GM13977 (cell line): ENCODE data around the gene C1RL.

Experiments
- DNase-seq: peaks from one replicate; pipeline ENCODE4 v3.0.0; 2012; ENCODE audit warnings: low spot score
- CTCF ChIP-seq: IDR thresholded peaks from 2 replicates; pipeline ENCODE4 v1.5.1; 2012; ENCODE audit warnings: mild to moderate bottlenecking, control low read depth; ENCODE audit not compliant: insufficient read depth; ENCODE audit errors: extremely low read depth, missing control alignments
- in situ Hi-C: fragments of 300-500 bp; cut with MboI; formaldehyde crosslinking; loops from one replicate; pipeline ENCODE4 v1.12.0; 2022; ENCODE audit warnings: low sequenced_read_pairs, low pct_unique_long_range_greater_than_20kb, mixed read lengths, inconsistent platforms; ENCODE audit not compliant: unreplicated experiment

Gene C1RL

GRCh38 chr12:7065073-7065623 is 43.9 kb downstream of the C1RL start:
- no peak for TF ChIP-seq CTCF
- in situ Hi-C loops, result no loop called here
- no peak for DNase-seq

- in situ Hi-C loops, result no loop called here
- no peak for TF ChIP-seq CTCF
- DNase-seq, result no peak
Observed at GRCh38 chr12:7064516-7064915, 44.5 kb downstream of the C1RL start.

GRCh38 chr12:7061596-7061995 is 47.4 kb downstream of the C1RL start:
- TF ChIP-seq CTCF, result no peak
- DNase-seq, result no peak
- in situ Hi-C loops, result no loop called here

GRCh38 chr12:7061138-7061537 is 47.9 kb downstream of the C1RL start:
- no peak for DNase-seq
- TF ChIP-seq CTCF, result no peak
- in situ Hi-C loops, result no loop called here

GRCh38 chr12:7060353-7060954 is 48.6 kb downstream of the C1RL start, which contains the start of gene C1S:
Gene C1S, plus strand, starts transcription at chr12:7060718. Its CDS starts 1,195 bp downstream, at chr12:7061913.
- in situ Hi-C loops, result no loop called here
- no peak for TF ChIP-seq CTCF
- DNase-seq, result no peak

- no peak for DNase-seq
- in situ Hi-C loops, result no loop called here
- TF ChIP-seq CTCF, result no peak
Observed at GRCh38 chr12:7059780-7060179, 49.2 kb downstream of the C1RL start.
